HL-60/S4 treated with phorbol 12-myristate 13-acetate at 8.2 ng/mL for 4 days and 3 days (cell line): ENCODE data around the gene ALDH1A1.
"Not testable (repeated sequence)": the region's sequence is repeated elsewhere in the genome, so short reads cannot be mapped to it uniquely, and the experiment has no call there.

Experiments
- in situ Hi-C: fragments of 300-500 bp; cut with MboI; formaldehyde crosslinking; loops from 2 replicates; pipeline ENCODE4 v1.15.0; 2022; ENCODE audit warnings: low sequenced_read_pairs

ALDH1A1 gene

DNA sequence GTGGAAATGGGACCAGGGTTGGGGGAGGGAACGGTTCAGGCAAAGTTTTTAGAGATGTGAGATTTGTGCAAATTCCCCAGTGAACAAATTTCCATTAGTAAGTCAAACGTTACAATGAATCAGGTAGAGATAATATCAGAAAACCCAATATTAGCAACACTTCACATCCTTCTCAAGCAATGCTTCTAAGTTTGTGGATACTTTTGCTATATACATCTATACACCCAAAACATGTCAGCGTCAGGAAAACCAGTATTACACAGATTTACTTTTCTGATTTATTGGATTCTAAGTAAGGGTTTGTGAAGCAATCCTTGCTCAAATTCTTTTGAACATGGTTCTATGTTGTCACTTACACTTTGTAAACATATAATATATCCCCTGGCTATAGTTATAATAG lies 6.5 kb downstream of the ALDH1A1 start:
- in situ Hi-C loops = no loop called here

DNA sequence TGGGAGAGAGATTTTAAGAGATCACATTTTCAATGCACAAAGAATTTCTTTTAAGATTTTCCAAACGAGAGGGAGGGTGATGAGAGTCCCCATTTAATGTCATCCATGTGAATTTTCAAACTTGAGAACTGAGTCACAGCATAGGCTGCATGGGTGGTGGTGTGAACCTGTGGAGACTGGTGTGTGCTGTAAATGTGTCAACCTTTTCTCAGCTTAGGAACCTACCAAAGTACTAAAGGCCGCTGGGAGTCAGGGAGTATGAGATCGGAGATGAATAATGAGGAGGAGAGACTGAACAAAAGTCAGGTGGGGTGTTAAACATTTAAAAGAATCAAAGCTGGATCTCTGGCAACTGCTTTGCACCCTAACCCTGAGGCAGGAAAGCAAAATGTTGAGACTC lies 7.5 kb downstream of the ALDH1A1 start:
- in situ Hi-C loops = no loop called here

DNA sequence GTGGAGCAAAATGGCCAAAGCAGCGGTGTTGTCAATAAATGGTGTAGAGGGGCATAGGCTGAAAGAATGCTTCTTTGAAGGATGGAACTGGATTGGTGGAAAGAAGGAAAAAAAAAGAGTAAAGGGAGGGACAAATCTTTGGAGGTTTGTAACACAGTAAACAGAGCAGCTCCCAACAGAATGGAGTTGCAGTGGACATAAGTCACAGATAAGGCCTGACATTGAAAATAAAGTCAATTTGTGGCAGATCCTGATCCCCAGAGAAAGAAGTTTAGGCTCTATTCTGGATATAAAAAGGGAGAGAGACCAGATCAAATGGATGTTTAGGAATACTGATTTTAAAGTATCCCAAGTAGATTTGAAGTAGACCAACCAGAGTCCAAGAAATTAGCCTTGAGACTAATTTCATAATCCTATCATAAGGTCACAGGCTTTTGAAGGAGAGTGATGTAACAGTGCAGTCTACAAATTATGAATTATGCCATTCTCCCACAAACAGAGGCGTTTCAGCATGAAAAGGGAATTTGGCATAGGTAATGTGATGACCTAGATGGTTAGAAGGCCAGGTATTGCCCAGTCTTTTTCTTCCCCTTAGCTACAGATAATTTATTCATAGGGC lies 8.9 kb downstream of the ALDH1A1 start:
- in situ Hi-C loops = no loop called here

DNA sequence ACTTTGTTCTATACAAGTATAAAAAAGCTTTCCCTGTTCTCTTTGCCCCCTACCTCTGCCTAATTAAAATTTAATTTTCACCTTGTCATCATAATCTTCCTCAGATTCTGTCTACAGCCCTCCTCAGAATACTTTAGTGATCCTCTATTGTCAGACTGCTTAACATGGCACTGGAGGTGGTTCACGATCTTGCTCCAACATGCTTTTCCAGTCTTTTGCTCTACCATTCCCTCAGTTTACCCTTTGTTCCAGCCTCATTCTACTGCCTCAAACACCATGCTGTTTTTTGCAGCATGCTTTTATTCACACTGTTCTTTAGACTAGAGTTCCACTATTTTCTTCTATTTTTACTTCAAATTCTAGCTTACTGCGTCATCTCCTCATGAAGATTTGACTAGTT lies 10.4 kb downstream of the ALDH1A1 start:
- in situ Hi-C loops = no loop called here

DNA sequence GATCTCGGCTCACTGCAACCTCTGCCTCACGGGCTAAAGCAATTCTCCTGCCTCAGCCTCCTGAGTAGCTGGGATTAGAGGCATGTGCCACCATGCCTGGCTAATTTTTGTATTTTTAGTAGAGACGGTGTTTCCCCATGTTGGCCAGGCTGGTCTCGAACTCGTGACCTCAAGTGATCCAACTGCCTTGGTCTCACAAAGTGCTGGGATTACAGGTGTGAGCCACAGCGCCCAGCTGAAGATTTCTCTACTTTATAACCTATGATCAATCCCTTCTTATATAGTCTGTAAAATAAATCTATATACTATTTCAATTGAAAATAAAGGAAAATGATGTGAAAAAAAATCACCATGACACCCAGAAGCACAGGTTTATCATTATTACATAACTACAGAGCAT lies 13.3 kb downstream of the ALDH1A1 start:
- in situ Hi-C loops = not testable (repeated sequence)

DNA sequence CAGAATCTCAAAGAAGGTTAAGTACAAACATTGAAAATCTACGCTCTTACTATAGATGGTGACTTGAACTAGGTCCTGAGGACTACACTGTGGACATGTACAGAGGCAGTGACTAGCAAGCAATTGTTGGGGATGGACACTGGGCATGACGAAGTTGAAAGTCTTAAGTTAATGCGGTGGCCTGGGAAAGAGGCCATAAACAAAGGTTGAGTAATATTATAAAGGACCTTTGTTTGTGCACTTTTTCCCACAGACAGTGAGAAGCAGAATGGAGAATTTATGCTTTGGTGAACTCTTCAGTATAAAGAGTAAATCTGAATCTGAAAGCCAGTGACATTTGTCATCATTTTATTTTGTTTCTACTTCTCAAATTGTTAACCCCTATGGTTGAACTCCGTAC lies 15.3 kb downstream of the ALDH1A1 start:
- in situ Hi-C loops = no loop called here

DNA sequence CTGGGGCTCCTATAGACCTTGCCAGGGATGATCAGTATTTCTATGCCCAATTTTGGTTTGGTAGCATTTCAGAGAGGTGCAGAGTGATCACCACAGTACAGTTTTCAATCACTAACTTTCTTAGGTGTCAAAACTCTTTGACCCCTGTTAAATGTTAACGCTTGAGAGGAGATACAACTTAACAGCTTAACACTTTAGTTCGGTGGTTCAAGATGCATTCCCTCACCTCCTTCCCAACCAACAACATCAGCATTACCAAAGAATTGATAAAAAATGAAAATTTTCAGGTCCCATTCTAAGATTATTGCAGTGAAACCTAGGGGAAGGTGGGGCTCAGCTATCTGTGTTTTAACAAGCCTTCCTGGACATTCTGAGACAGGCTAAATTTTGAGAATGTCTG lies 16.2 kb downstream of the ALDH1A1 start:
- in situ Hi-C loops = no loop called here

DNA sequence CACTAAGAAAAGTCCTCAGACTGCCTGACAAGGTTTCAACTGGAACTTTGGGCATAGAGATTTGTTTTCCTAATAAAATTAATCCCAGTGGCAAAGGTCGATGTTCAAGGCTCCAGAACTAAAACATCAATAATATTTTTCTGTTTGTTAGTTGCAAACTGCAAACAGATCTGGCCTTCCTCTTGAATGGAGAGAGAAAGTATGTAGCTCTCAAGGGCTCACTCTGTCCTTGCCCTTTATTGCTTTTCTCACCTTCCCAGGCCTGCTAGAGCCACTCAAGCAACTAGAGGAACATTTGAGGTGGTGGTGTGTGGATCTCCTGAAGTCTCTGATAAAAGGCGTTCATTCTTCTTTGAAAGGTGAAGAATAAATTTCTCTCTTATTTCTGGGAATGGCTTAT lies 16.6 kb downstream of the ALDH1A1 start:
- in situ Hi-C loops = no loop called here

DNA sequence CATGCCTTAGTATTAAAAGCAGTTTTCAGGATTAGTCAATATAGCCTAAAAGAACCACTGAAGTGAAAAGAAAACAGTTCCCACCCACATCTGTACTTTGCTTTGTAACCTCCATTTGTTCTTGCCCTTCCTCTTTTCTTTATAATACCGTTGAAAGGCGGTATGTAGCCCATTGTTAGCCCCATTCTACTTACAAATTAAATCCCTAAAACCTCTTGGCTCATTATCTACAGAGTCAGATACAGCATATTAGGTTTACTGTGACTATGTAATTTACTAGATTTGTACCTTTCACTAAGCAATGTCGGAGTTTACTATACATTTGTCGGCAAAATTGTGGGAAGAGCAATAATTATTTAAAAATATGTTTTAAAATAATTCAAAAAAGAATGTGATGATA lies 17.3 kb downstream of the ALDH1A1 start:
- in situ Hi-C loops = no loop called here

DNA sequence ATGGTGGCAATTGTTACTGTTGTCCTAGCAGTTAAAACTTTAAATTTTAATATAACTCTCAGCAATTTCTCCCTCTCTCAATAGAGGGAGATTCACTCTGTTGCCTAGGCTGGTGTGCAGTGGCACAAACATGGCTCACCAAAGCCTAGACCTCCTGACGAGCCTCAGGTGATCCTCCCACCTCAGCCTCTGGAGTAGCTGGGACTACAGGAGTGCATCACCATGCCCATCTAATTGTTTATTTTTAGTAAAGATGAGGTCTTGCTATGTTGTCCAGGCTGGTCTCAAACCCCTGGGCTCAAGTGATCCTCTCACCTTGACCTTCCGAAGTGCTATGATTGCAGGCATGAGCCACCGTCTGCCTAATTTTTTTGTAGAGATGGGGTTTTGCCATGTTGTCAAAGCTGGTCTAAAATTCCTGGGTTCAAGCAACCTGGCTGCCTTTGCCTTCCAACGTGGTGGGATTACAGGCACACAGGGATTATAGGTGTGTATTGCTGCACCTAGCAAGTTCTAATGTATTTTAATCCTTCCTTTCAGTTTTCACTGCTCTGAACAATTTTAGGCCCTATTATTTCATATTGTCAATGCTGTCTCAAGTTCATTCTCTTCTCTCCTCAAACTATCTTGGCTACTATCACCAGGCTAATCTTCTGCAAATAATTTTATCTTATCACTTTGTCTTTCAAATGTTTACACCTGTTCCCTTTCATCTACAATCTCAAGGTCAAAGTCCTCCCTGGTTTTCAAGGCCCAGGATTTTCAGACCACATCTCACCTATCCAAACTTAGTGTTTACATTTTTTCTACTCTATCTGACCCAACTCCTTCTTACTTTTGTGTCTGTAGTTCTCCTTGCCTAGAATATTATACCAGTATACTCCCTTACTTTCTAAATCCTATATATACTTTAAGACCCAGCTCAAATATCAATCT lies 18.9 kb downstream of the ALDH1A1 start:
- in situ Hi-C loops = no loop called here

DNA sequence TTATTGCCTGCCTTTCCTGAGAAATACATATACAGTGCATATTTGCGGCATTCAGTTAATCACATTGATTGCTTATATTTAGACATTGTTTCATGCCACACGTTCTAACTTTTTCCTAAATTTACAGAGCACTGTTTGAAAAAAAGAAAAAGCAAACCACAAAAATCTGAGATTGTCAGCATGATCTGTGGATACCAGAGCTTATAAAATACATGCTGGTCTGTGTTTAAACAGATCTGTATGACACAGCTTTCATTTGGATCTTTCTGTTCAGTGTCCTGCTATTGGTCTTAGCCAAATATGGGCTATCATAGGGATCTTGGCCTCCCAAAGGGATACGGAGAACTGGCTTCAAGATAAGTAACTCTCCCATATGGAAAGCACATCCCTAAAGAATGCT lies 20.2 kb downstream of the ALDH1A1 start:
- in situ Hi-C loops = no loop called here

DNA sequence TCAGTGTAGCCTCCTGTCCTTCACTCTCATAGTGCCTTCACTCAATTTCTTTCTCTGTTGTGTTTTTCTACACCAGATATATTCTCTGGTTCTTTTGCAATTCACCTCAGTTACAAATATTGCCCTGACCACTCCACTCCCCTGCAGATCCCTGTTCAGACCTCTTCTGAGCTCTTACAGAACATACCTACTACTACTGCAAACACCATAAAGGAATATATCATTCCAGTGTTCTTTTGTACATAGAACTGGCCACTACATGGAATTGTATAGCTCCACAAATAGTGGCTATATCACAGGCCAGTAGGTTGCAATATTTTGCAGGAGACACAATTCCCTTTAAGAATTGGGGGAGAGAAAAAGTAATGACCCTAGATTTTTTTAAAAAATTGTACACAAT lies 21.0 kb downstream of the ALDH1A1 start:
- in situ Hi-C loops = no loop called here

DNA sequence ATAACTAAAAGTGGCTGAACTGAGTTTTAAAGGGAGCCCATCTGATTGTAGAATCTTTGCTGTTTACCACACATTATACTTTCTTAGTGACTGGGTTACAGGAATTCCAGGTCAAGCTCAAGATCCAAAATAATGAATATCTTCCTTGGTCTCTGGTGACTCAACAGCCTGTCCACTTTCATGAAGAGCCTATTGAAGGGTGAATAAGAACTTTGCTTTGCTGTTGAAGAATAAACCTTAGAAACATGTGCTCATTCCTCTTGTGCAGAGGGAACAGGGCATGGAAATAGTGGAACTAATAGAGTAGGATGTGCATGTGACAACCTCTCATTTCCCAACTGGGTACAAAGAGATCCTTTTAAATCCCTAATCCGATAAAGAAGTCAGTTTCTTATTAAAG lies 21.4 kb downstream of the ALDH1A1 start:
- in situ Hi-C loops = no loop called here

DNA sequence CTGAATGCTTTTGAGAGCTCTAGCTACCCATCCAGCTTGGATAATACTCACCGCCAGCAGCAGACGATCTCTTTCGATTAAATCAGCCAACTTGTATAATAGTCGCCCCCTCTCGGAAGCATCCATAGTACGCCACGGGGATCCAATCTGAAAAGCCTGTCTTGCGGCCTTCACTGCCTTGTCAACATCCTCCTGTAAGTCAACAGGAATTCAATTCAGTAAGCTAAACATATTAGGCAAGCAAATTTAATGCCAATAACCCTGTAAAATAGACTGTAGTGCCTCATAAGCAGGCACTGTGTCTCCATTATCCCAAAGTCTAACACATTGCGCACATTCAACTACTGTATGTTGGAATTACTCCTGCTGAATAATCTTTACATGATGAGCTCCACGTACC lies 22.0 kb downstream of the ALDH1A1 start:
- in situ Hi-C loops = no loop called here

DNA sequence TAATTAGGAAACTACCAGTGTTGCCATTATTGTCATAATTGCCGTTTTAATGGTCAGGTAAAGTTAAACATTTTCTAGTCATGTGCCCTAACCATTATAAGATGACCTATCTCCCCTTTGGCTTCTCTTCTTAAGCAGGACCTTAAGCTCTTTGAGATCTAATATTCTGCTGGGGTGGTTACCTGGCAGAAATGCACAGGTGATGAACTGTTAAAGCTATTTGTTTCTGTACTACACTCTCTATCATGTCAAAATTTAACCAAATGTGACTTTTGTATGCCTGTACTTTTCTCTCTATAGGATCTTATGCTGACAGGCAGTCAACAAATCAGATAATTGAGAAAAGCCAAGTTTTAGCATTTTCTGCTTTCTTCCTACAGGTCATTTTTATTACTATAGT lies 23.3 kb downstream of the ALDH1A1 start:
- in situ Hi-C loops = no loop called here

DNA sequence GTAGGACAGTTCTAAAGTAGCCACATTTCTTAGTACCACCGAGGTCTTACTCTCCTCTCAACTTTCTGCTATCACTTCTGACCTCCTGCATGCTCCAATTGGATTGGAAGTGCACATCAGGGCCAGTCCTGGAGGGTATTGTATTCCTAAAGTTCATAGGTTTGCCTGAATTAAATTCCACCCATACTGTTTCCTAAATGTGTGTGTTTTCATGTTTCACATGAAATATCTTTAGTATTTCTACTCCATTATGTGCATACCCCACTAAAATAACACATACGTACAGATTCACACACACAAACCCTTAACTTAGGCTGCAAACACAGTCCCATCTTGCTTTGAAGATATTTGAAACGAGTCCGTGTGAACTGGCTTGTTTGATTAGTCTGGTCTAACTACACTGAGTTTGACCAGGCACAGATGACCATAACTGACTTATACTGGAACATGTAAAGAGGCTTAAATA lies 24.8 kb downstream of the ALDH1A1 start:
- in situ Hi-C loops = no loop called here

DNA sequence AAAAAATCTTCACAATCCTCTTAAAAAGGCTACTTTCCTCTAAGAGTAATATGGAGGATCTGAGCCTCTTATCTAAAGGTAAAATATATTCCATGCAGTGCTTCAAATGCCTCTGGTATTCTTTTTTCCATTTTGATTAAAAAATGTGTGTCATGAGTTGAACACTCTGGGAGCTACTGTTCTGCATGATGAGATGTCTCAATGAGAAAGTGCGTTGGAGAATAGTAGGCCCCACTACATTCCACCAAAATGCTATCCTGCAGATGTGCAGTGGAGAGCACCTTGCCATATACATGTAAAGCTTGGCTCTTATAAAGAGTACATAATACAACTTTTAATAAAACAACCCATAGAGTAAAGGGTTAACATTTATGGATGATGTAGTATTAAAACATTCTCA lies 26.3 kb downstream of the ALDH1A1 start:
- in situ Hi-C loops = no loop called here

DNA sequence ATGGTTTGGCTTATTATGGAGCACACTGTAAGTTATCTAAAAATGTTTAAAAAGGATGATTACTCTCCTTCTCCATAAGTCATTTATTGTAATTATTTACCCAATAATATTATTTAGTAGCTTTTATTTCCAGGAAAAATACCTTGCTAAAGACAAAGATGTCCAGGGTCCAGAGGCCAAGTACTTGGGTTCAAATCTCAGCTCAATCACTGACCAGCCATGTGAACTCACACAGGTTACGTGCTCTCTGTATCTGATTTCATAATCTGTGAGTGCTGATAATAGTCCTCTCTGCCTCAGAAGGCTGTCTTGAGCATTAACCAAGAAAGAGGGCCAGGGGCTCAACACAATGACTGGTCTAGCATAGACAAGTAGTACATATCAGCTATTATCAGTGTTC lies 27.0 kb downstream of the ALDH1A1 start:
- in situ Hi-C loops = no loop called here

DNA sequence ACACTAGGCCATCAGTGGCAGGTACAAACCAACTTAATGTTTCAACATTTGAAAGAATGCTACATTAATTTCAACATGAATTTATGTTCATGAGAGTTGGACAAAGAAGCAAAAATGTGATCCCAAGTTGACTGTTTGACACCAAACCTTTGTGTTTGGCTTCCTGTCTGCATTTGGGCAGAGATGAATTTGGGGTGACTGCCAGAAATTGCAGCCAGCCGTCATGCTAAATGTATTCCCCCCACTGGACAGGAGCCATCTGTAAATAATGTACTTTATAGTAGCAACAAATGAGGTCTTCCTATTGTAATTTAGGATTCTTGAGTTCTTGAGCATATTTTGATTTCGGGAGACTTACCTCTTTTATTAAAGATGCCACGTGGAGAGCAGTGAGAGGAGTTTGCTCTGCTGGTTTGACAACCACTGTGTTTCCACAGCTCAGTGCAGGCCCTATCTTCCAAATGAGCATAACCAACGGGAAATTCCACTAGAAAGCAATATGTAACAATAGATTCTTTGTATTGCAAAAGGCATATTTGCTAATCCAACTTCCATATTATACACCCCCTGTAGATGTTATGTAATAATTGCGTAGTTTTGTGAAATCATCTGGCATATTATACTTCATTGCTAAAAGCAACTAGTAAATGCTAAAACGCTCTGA lies 27.6 kb downstream of the ALDH1A1 start:
- in situ Hi-C loops = no loop called here

DNA sequence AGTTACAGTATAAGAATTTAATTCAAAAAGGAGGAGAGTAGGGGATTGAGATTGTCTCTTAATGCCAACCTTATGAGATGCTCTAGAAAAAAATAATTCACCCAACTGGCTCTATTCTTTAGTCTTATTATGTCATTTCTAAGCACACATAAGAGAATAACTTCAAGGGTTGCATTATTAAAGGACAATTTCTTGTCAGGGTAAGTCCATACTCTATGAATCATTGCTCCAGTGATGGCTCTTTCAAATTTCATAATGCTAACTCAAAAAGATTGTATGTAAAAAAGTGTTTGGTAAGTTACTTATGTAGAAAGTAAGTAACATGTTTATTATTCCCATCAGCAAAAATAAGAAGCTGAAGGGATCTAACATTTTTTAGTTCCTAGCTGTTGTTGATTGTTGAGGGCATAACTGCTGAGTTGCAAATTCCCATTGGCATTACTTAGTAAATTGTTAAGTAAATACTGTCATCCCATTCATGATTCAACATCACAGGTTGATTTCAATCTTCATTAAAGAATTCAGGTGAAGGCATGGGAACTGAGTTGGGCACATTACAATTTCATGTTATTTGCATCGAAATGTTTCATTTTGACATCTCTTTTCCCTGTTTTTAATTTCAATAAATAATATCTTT lies 28.6 kb downstream of the ALDH1A1 start:
- in situ Hi-C loops = no loop called here

DNA sequence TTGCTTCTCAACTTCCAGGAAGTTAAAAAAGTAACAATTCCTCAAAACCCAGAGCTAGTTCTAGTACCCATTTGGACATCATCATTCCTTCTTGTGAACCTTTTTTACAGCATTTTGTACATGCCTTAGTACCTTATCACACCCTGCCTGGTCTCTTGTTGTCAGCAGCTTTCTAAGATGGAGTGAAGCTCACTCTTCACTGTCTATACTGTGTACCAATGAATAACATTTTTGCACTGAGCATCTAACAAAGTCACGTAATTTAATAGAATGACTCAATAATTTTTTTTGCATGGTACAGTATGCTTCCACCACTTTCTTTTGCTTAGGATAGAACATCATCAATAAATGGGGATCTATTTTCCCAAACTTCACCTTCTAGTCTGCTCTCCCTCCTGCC lies 29.8 kb downstream of the ALDH1A1 start:
- in situ Hi-C loops = no loop called here
